ENCODE data around the gene RANBP10.

DNA sequence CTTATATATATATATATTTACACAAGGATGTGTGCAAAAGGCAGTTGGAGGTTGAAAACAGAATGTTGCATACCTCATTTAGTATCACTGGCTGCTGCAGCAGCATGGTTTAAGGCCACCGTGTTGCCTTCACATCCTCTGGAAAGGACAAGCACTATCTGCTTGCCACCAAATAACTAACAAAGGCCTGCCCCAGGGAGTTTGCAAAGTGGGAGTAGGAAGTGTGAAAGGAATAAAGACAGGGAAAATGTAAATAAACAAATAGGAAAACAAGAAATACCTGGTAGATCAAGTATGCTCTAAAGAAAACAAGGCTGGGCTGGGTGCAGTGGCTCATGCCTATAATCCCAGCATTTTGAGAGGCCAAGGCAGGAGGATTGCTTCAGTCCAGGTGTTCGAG is 53.7 kb downstream of the RANBP10 start:
- no peak for TF ChIP-seq POLR2AphosphoS5 (IDR thresholded peaks at IDR 0.05)
- TF ChIP-seq, protein P1, sequence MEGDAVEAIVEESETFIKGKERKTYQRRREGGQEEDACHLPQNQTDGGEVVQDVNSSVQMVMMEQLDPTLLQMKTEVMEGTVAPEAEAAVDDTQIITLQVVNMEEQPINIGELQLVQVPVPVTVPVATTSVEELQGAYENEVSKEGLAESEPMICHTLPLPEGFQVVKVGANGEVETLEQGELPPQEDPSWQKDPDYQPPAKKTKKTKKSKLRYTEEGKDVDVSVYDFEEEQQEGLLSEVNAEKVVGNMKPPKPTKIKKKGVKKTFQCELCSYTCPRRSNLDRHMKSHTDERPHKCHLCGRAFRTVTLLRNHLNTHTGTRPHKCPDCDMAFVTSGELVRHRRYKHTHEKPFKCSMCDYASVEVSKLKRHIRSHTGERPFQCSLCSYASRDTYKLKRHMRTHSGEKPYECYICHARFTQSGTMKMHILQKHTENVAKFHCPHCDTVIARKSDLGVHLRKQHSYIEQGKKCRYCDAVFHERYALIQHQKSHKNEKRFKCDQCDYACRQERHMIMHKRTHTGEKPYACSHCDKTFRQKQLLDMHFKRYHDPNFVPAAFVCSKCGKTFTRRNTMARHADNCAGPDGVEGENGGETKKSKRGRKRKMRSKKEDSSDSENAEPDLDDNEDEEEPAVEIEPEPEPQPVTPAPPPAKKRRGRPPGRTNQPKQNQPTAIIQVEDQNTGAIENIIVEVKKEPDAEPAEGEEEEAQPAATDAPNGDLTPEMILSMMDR (IDR thresholded peaks at IDR 0.05), result no peak
- TF ChIP-seq POLR2A (IDR thresholded peaks at IDR 0.05), result no peak

Measured in breast epithelium (tissue), 3 donors.